Fibroblast of lung (primary cell): ENCODE results near the gene FSTL5.

Experiments
- EZH2 ChIP-seq: IDR thresholded peaks from 2 replicates; pipeline ENCODE4 v1.5.1; 2012; ENCODE audit warnings: low read length, control low read depth, mild to moderate bottlenecking; ENCODE audit errors: missing control alignments
- TF ChIP-seq, protein P1 (sequence below), 2 donors: IDR thresholded peaks in 1 of 2; conservative IDR thresholded peaks in 1 of 2; 1 replicate in 1 of 2; 2 replicates in 1 of 2; pipeline ENCODE4 v1.5.1; 2011 to 2012; ENCODE audit warnings: low read length in 2 of 2, control low read depth in 1 of 2, inconsistent platforms in 1 of 2, low read depth in 1 of 2, mild to moderate bottlenecking in 1 of 2

DNA sequence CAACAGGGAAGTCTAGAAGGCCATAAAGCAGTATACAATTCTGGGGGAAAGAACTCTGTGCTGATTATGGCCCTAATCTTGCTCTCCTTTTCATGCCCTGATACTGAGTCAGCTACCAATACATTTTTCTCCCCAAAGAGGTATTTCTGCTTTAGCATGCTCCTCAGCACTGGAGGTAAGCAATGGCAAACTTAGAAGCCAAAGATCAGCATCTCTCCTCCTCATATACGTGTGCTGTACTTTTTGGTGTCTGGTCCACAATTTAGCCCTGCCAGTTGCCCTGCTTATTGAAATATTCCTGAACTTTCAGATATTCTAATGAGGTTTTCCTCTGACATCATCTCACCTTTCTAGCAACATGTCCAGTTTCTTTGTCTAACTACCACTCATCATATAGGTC, 226.2 kb downstream of the FSTL5 start:
- TF ChIP-seq, protein P1, sequence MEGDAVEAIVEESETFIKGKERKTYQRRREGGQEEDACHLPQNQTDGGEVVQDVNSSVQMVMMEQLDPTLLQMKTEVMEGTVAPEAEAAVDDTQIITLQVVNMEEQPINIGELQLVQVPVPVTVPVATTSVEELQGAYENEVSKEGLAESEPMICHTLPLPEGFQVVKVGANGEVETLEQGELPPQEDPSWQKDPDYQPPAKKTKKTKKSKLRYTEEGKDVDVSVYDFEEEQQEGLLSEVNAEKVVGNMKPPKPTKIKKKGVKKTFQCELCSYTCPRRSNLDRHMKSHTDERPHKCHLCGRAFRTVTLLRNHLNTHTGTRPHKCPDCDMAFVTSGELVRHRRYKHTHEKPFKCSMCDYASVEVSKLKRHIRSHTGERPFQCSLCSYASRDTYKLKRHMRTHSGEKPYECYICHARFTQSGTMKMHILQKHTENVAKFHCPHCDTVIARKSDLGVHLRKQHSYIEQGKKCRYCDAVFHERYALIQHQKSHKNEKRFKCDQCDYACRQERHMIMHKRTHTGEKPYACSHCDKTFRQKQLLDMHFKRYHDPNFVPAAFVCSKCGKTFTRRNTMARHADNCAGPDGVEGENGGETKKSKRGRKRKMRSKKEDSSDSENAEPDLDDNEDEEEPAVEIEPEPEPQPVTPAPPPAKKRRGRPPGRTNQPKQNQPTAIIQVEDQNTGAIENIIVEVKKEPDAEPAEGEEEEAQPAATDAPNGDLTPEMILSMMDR (conservative IDR thresholded peaks at IDR 0.05 in 1 of 2, IDR thresholded peaks at IDR 0.05 in 1 of 2; ENCODE audit: low read depth in 1 of 2, low read length in 2 of 2), result no peak
- TF ChIP-seq EZH2, result no peak
